IPS-15b (cell line): Measurements from ENCODE around the gene RPL10.

Experiments
- H3K27me3 ChIP-seq: one replicate; pipeline ENCODE4 v1.6.1; 2013; ENCODE audit warnings: low read length; ENCODE audit not compliant: control insufficient read depth, insufficient read depth
- H3K36me3 ChIP-seq: one replicate; pipeline ENCODE4 v1.6.1; 2013; ENCODE audit warnings: low read length; ENCODE audit not compliant: control insufficient read depth, insufficient read depth
- H3K4me1 ChIP-seq: one replicate; pipeline ENCODE4 v1.6.1; 2013; ENCODE audit warnings: mild to moderate bottlenecking, low read length; ENCODE audit not compliant: control insufficient read depth, insufficient read depth
- H3K4me3 ChIP-seq: one replicate; pipeline ENCODE4 v1.5.1; 2013; ENCODE audit warnings: low read depth, low read length
- H3K9ac ChIP-seq: one replicate; pipeline ENCODE4 v1.6.1; 2013; ENCODE audit warnings: low read depth, mild to moderate bottlenecking, low read length
- H3K9me3 ChIP-seq: one replicate; pipeline ENCODE4 v1.6.1; 2013; ENCODE audit warnings: mild to moderate bottlenecking, low read length; ENCODE audit not compliant: control insufficient read depth, insufficient read depth

The RPL10 gene

GRCh38 chrX:154365052-154365600 is 33.1 kb upstream of the RPL10 start:
- peaks cover 4% of the 10 kb centered on the region for H3K9me3 ChIP-seq
- H3K27me3 ChIP-seq = no peaks in the 10 kb centered on the region
- H3K4me3 ChIP-seq = no peak overlapping the region
- no peak overlapping the region for H3K9ac ChIP-seq
- no peaks in the 10 kb centered on the region for H3K4me1 ChIP-seq
- peaks cover 81% of the 10 kb centered on the region for H3K36me3 ChIP-seq

DNA sequence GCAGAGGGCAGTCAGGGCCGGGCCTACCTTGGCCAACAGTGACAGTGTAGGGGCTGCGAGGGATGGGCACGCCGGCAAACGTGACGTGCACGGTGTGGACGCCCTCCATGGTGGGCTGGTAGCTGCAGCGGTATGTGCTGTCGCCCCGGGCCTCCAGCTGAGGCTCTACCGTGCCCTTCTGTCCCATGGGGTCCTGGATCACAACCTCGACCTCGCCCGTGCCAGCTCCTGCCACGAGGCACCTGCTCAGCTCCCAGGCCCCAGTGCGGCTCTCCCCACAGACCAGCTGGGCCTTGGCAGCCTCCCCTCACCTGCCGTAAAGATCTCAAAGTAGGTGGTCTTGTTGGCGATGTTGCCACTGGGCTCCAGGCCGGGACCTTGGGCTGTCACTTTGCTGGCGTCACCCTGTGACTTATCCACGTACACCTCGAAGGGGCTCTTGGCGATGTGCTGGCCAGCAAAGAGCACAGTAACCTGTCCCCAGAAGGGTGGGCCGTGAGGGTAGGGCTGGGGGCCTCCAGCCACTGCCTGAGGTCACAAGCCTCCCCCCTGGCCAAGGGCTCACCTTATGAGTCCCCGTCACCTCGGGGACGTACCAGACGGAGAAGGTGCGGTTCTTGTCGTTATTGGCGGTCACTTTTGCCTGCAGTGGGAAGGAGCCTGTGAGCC is 32.0 kb upstream of the RPL10 start:
- H3K4me3 ChIP-seq = no peak overlapping the region
- no peaks in the 10 kb centered on the region for H3K27me3 ChIP-seq
- H3K9me3 ChIP-seq = peaks cover 4% of the 10 kb centered on the region
- H3K9ac ChIP-seq = no peak overlapping the region
- peaks cover 74% of the 10 kb centered on the region for H3K36me3 ChIP-seq
- no peaks in the 10 kb centered on the region for H3K4me1 ChIP-seq

GRCh38 chrX:154366666-154367055 is 31.5 kb upstream of the RPL10 start:
- Histone ChIP-seq H3K27me3 (no peaks in the 10 kb centered on the region), H3K9ac (no peak overlapping the region), H3K36me3 (peaks cover 69% of the 10 kb centered on the region), H3K4me3 (no peak overlapping the region), H3K9me3 (peaks cover under 1% of the 10 kb centered on the region), H3K4me1 (no peaks in the 10 kb centered on the region)

DNA sequence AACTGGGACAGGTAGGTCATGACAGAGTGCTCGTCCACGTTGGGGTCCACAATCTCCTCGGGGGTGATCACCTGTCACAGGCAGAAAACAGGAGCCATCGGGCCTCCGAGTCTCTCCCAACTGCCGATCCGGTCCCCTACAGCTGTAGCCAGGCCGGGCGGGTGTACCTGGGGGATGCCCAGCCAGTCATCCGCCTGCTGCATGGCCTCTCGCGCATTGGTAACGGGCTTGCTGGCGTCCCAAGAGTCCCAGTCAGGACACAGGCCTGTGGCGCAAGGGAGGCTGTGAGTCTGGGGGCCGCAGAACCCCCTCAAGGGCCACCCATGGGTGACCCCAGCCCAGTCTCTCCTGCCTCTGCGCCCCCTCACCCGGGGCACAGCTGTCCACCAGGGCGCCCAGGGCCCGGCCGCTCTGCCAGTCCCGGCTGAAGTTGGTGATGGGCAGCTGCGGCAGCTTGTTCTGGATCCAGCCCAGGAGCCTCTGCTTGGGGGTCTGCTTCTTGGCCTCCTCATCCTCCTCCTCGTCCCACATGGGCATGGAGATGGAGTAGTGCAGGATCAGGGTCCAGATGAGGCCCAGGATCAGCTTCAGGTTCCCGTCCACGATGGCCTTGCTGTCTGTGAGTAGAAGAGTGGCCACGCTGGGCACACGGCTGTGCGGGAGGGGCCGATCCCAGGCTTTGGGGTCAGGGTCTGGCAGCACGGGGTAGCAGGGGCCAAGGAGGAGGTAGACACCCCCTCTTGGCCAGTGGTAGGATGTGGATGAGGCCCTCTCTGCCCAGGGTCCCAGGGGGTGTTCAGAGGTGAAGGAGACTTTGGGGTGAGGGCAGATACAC is 30.5 kb upstream of the RPL10 start:
- H3K9ac ChIP-seq = no peak overlapping the region
- no peak overlapping the region for H3K4me3 ChIP-seq
- H3K27me3 ChIP-seq = no peaks in the 10 kb centered on the region
- no peaks in the 10 kb centered on the region for H3K4me1 ChIP-seq
- no peaks in the 10 kb centered on the region for H3K9me3 ChIP-seq
- peaks cover 59% of the 10 kb centered on the region for H3K36me3 ChIP-seq

- Histone ChIP-seq H3K4me1 (no peaks in the 10 kb centered on the region), H3K9me3 (no peaks in the 10 kb centered on the region), H3K27me3 (no peaks in the 10 kb centered on the region), H3K4me3 (peak overlapping the region; percentile 55), H3K36me3 (peaks cover 52% of the 10 kb centered on the region), H3K9ac (no peak overlapping the region)
Measured at GRCh38 chrX:154368630-154369448, 29.3 kb upstream of the RPL10 start.

DNA sequence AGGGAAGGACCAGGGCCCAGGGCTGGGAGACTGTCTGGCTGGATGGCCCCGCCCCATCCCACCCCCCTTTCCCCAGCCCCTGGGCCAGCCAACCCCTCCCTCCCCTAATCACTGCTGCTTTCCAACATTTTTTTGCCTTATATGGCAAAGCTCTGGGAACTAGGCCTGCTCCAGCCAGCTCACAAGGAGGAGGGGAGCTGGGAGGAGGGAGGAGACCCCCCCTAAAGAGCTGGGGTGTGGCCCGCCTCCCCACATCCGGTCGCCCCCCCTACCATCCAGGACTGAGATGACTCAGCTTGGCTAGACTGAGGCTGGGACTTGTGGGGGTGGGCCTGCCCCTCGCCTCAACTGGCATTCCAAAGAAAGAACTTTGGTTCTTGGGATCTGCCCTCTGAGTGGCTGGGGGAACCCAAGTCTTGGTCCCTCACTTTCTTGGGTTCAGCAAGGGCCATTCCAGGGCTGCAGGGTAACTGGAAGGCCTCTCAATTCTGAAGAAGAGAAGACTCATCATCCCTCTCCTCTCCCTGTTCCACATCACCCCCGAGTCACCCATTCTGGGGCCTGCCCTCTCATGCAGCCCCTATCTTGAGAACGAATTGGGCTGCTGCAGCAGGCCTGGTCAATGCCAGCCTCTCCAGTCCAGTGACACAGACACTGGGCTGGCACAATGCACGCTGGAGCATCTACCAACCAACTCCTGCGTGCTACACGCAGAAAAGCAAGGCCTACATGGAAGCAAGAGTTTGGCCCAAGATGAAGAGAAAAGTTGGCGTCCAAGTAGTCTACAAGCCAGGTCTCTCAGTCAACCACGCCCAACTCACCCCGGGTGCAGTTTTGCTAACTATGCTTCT is 28.5 kb upstream of the RPL10 start:
- no peaks in the 10 kb centered on the region for H3K4me1 ChIP-seq
- H3K9me3 ChIP-seq = no peaks in the 10 kb centered on the region
- peak overlapping the region; percentile 81 for H3K4me3 ChIP-seq
- H3K9ac ChIP-seq = peak overlapping the region; percentile 83
- H3K36me3 ChIP-seq = peaks cover 44% of the 10 kb centered on the region
- H3K27me3 ChIP-seq = no peaks in the 10 kb centered on the region

- H3K4me1 ChIP-seq = no peaks in the 10 kb centered on the region
- peak overlapping the region; percentile 81 for H3K4me3 ChIP-seq
- peak overlapping the region; percentile 83 for H3K9ac ChIP-seq
- no peaks in the 10 kb centered on the region for H3K9me3 ChIP-seq
- no peaks in the 10 kb centered on the region for H3K27me3 ChIP-seq
- peaks cover 36% of the 10 kb centered on the region for H3K36me3 ChIP-seq
Measured at GRCh38 chrX:154370300-154371016, 27.7 kb upstream of the RPL10 start.

- Histone ChIP-seq H3K36me3 (peaks cover 29% of the 10 kb centered on the region), H3K27me3 (no peaks in the 10 kb centered on the region), H3K9ac (peak overlapping the region; percentile 74), H3K4me1 (no peaks in the 10 kb centered on the region), H3K4me3 (peak overlapping the region; percentile 81), H3K9me3 (no peaks in the 10 kb centered on the region)
Measured at GRCh38 chrX:154371017-154371788, 27.0 kb upstream of the RPL10 start.

- Histone ChIP-seq H3K4me1 (no peaks in the 10 kb centered on the region), H3K9me3 (no peaks in the 10 kb centered on the region), H3K9ac (no peak overlapping the region), H3K27me3 (no peaks in the 10 kb centered on the region), H3K4me3 (peak overlapping the region; percentile 56), H3K36me3 (peaks cover 22% of the 10 kb centered on the region)
Measured at GRCh38 chrX:154371789-154372300, 26.3 kb upstream of the RPL10 start.

DNA sequence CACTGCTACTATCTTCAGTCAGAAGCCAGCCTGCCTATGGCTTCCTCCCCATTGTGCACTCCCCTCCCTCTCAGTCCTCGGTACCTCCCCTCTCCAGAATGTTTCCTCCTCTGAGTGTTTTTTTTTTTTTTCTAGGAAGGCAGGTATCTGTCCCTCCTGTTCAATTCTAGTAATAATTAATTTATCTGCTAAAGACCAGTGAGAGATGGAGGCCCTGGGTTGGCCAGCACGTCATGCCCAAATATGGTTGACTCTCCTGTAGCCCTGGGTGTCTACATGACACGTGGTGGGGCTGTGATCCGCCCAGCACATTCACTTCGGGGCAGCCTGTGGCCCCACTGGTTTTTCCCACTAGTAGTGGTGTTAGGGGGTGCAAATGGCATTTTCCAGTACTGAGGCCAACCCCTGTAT is 25.6 kb upstream of the RPL10 start:
- Histone ChIP-seq H3K36me3 (peaks cover 14% of the 10 kb centered on the region), H3K9ac (no peak overlapping the region), H3K4me1 (no peaks in the 10 kb centered on the region), H3K9me3 (no peaks in the 10 kb centered on the region), H3K27me3 (no peaks in the 10 kb centered on the region), H3K4me3 (peak overlapping the region; percentile 56)
